H9 (cell line): ENCODE measurements around the gene NR3C2. TPM values are rescaled to one million over a fixed set of nuclear protein-coding genes. Genes with fewer than 3 reads are reported as not detected.

Source experiments
- DNase-seq: peaks from one replicate; pipeline ENCODE4 v3.0.0-alpha.2; 2017
- H2AFZ ChIP-seq: one replicate; pipeline ENCODE4 v1.6.1; 2013; ENCODE audit warnings: mild to moderate bottlenecking, low read length, control low read depth, moderate library complexity
- H2AK5ac ChIP-seq: 2 replicates; pipeline ENCODE4 v1.6.1; 2013; ENCODE audit warnings: low read length, control low read depth, mixed read lengths; ENCODE audit not compliant: insufficient read length
- H2BK120ac ChIP-seq: one replicate; pipeline ENCODE4 v1.6.1; 2013; ENCODE audit warnings: low read depth, mild to moderate bottlenecking, low read length, control low read depth, inconsistent platforms; ENCODE audit not compliant: poor library complexity, severe bottlenecking
- H2BK12ac ChIP-seq: 2 replicates; pipeline ENCODE4 v1.6.1; 2013; ENCODE audit warnings: low read length, control low read depth, mixed read lengths, low read depth; ENCODE audit not compliant: insufficient read length
- H2BK15ac ChIP-seq: 2 replicates; pipeline ENCODE4 v1.6.1; 2013; ENCODE audit warnings: low read depth, low read length, control low read depth
- H2BK20ac ChIP-seq: one replicate; pipeline ENCODE4 v1.6.1; 2013; ENCODE audit warnings: low read depth, mild to moderate bottlenecking, low read length, control low read depth, inconsistent platforms; ENCODE audit not compliant: poor library complexity, severe bottlenecking
- H2BK5ac ChIP-seq: 2 replicates; pipeline ENCODE4 v1.6.1; 2013; ENCODE audit warnings: low read length, control low read depth, mixed read lengths; ENCODE audit not compliant: insufficient read length
- H3K14ac ChIP-seq: 2 replicates; pipeline ENCODE4 v1.6.1; 2013; ENCODE audit warnings: low read length, control low read depth; ENCODE audit not compliant: insufficient read depth
- H3K18ac ChIP-seq: 2 replicates; pipeline ENCODE4 v1.6.1; 2013; ENCODE audit warnings: low read depth, mild to moderate bottlenecking, mixed read lengths, low read length, control low read depth; ENCODE audit not compliant: insufficient read length
- H3K23ac ChIP-seq: 2 replicates; pipeline ENCODE4 v1.6.1; 2013; ENCODE audit warnings: low read length, control low read depth, mixed read lengths, low read depth; ENCODE audit not compliant: insufficient read length
- H3K23me2 ChIP-seq: 2 replicates; pipeline ENCODE4 v1.6.1; 2013; ENCODE audit warnings: low read depth, mild to moderate bottlenecking, mixed read lengths, low read length, control low read depth; ENCODE audit not compliant: insufficient read length, poor library complexity, severe bottlenecking
- H3K27ac ChIP-seq: 2 replicates; pipeline ENCODE4 v1.5.1; 2013; ENCODE audit warnings: low read length, control low read depth, mixed read lengths, low read depth; ENCODE audit not compliant: insufficient read length
- H3K27me3 ChIP-seq: 2 replicates; pipeline ENCODE4 v1.6.1; 2013; ENCODE audit warnings: low read length, control low read depth, inconsistent platforms; ENCODE audit not compliant: insufficient read depth
- H3K4ac ChIP-seq: 2 replicates; pipeline ENCODE4 v1.6.1; 2013; ENCODE audit warnings: low read depth, mild to moderate bottlenecking, control low read depth, inconsistent platforms, low read length, moderate library complexity
- H3K4me1 ChIP-seq: 2 replicates; pipeline ENCODE4 v1.6.1; 2013; ENCODE audit warnings: low read length, control low read depth, inconsistent platforms; ENCODE audit not compliant: insufficient read depth
- H3K4me2 ChIP-seq: 2 replicates; pipeline ENCODE4 v1.6.1; 2013; ENCODE audit warnings: low read length, control low read depth, mixed read lengths; ENCODE audit not compliant: insufficient read length, insufficient read depth
- H3K56ac ChIP-seq: 2 replicates; pipeline ENCODE4 v1.6.1; 2013; ENCODE audit warnings: low read depth, mild to moderate bottlenecking, mixed read lengths, low read length, control low read depth; ENCODE audit not compliant: insufficient read length
- H3K79me1 ChIP-seq: 2 replicates; pipeline ENCODE4 v1.6.1; 2013; ENCODE audit warnings: low read depth, mild to moderate bottlenecking, moderate library complexity, low read length, control low read depth, inconsistent platforms; ENCODE audit not compliant: insufficient read depth, poor library complexity, severe bottlenecking
- H3K79me2 ChIP-seq: 2 replicates; pipeline ENCODE4 v1.6.1; 2013; ENCODE audit warnings: low read length, control low read depth, inconsistent platforms; ENCODE audit not compliant: insufficient read depth
- H3K9ac ChIP-seq: 2 replicates; pipeline ENCODE4 v1.6.1; 2013; ENCODE audit warnings: low read length, control low read depth, mixed read lengths; ENCODE audit not compliant: insufficient read length; ENCODE audit errors: extremely low read depth
- H3K9me3 ChIP-seq: one replicate; pipeline ENCODE4 v1.6.1; 2013; ENCODE audit warnings: low read depth, low read length, inconsistent platforms; ENCODE audit not compliant: control insufficient read depth
- H3T11ph ChIP-seq: one replicate; pipeline ENCODE4 v1.6.1; 2013; ENCODE audit warnings: mild to moderate bottlenecking, low read length, control low read depth, inconsistent platforms
- H4K20me1 ChIP-seq: one replicate; pipeline ENCODE4 v1.6.1; 2013; ENCODE audit not compliant: control insufficient read depth, insufficient read length, insufficient read depth
- H4K5ac ChIP-seq: 2 replicates; pipeline ENCODE4 v1.6.1; 2013; ENCODE audit warnings: low read depth, mild to moderate bottlenecking, mixed read lengths, low read length, control low read depth; ENCODE audit not compliant: insufficient read length
- H4K8ac ChIP-seq: replicated peaks from 2 replicates; pipeline ENCODE4 v1.6.1; 2013; ENCODE audit warnings: low read length, control low read depth, mixed read lengths, low read depth; ENCODE audit not compliant: insufficient read length
- H4K91ac ChIP-seq: 2 replicates; pipeline ENCODE4 v1.6.1; 2013; ENCODE audit warnings: low read depth, mild to moderate bottlenecking, moderate library complexity, mixed read lengths, low read length, control low read depth; ENCODE audit not compliant: insufficient read length
- H3K27ac Mint-ChIP-seq, 3 experiments: 2 replicates in 2 of 3; 3 replicates in 1 of 3; pipeline ENCODE4 v1.8.0; 2020 to 2021; ENCODE audit warnings: mixed read lengths in 3 of 3, mild to moderate bottlenecking in 1 of 3, moderate library complexity in 1 of 3
- H3K27me3 Mint-ChIP-seq: 2 replicates; pipeline ENCODE4 v1.8.0; 2021; ENCODE audit warnings: low read depth, mild to moderate bottlenecking, moderate library complexity, mixed read lengths
- H3K36me3 Mint-ChIP-seq, 3 experiments: 2 replicates in 2 of 3; 3 replicates in 1 of 3; pipeline ENCODE4 v1.8.0; 2020 to 2021; ENCODE audit warnings: low read depth in 3 of 3, mixed read lengths in 3 of 3; ENCODE audit not compliant: insufficient read depth in 1 of 3
- H3K4me1 Mint-ChIP-seq, 2 experiments: 2 replicates each; pipeline ENCODE4 v1.8.0; 2020; ENCODE audit warnings: mixed read lengths in 2 of 2
- H3K4me3 Mint-ChIP-seq, 2 experiments: 2 replicates in 1 of 2; 3 replicates in 1 of 2; pipeline ENCODE4 v1.8.0; 2020 to 2021; ENCODE audit warnings: mild to moderate bottlenecking in 2 of 2, mixed read lengths in 2 of 2, moderate library complexity in 1 of 2
- H3K9me3 Mint-ChIP-seq, 2 experiments: 2 replicates in 1 of 2; 3 replicates in 1 of 2; pipeline ENCODE4 v1.8.0; 2020; ENCODE audit warnings: mild to moderate bottlenecking in 2 of 2, mixed read lengths in 2 of 2, moderate library complexity in 1 of 2
- WGBS: extraction: QIAGEN DNeasy Blood & Tissue Kit; methylation state at CpG from one replicate; pipeline ENCODE4 v1.1.7; 2013; ENCODE audit warnings: missing lambda C conversion rate, low lambda C conversion rate, mixed read lengths; ENCODE audit not compliant: insufficient read length; ENCODE audit errors: extremely low coverage; 5-methylcytosine and 5-hydroxymethylcytosine counted together
- total RNA-seq: library from RNA; stranded (reverse); gene quantifications from 2 replicates; pipeline ENCODE4 v1.2.1, GENCODE V29; 2021
- TF ChIP-seq, protein P1 (sequence below): fragments of 200-600 bp; sonication (generic); conservative IDR thresholded peaks from 3 replicates; pipeline ENCODE4 v1.8.0; 2021; ENCODE audit warnings: antibody characterized with exemption, mild to moderate bottlenecking

NR3C2 gene
- total RNA-seq, 1 experiment from 2014 or later: 1.4 TPM

DNA sequence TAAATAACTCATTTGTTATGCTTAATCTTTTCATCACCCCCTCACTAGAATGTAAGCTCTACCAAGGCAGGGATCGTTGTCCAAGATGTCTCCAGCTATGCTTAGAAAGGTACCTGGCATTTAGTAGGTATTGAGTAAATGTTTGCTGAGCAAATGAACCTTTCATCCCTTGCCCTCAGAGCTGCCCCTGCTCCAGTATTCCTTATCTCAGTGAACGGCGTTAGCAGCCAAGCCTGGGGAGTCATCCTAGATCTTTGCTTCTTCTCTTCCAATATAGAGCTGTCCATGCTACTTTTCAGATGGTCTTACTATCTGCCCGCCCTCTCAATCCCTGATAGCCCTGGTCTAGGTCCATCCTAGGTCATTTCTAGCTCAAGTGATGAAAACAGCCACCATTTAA is 188.4 kb downstream of the NR3C2 start:
- H2AFZ ChIP-seq: no peak overlapping the region

More for the DNA sequence above, 188.4 kb downstream of the NR3C2 start:
- Histone ChIP-seq H2BK15ac (no peak overlapping the region), H3K23me2 (no peaks in the 10 kb centered on the region), H2BK120ac (no peak overlapping the region), H4K5ac (no peak overlapping the region), H3K27me3 (no peaks in the 10 kb centered on the region), H3K9me3 (no peaks in the 10 kb centered on the region), H3K4ac (no peak overlapping the region), H3K4me1 (peaks cover 3% of the 10 kb centered on the region; the same call in 1 of the 2 replicates), H3K79me2 (no peaks in the 10 kb centered on the region), H2BK20ac (no peak overlapping the region), H3K9ac (no peak overlapping the region), H4K8ac (no peak overlapping the region), H4K91ac (no peak overlapping the region), H4K20me1 (no peaks in the 10 kb centered on the region), H3K4me2 (no peak overlapping the region), H2AK5ac (no peak overlapping the region), H3K56ac (no peak overlapping the region), H2BK12ac (no peak overlapping the region), H3K14ac (no peak overlapping the region), H3K18ac (no peak overlapping the region), H3T11ph (no peak overlapping the region), H2BK5ac (no peak overlapping the region), H3K27ac (no peak overlapping the region), H3K79me1 (no peaks in the 10 kb centered on the region), H3K23ac (no peak overlapping the region)
- TF ChIP-seq, protein P1, sequence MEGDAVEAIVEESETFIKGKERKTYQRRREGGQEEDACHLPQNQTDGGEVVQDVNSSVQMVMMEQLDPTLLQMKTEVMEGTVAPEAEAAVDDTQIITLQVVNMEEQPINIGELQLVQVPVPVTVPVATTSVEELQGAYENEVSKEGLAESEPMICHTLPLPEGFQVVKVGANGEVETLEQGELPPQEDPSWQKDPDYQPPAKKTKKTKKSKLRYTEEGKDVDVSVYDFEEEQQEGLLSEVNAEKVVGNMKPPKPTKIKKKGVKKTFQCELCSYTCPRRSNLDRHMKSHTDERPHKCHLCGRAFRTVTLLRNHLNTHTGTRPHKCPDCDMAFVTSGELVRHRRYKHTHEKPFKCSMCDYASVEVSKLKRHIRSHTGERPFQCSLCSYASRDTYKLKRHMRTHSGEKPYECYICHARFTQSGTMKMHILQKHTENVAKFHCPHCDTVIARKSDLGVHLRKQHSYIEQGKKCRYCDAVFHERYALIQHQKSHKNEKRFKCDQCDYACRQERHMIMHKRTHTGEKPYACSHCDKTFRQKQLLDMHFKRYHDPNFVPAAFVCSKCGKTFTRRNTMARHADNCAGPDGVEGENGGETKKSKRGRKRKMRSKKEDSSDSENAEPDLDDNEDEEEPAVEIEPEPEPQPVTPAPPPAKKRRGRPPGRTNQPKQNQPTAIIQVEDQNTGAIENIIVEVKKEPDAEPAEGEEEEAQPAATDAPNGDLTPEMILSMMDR: no peak
- WGBS: no CpG with 5 or more reads among the region's 4 CpGs
- H3K27me3 Mint-ChIP-seq: no peaks in the 10 kb centered on the region
- DNase-seq: no peak
- no peak overlapping the region for H3K4me3 Mint-ChIP-seq
- no peaks in the 10 kb centered on the region; a peak in 1 of 5 replicates for H3K9me3 Mint-ChIP-seq
- 0 out of 7 replicates have a peak overlapping the region, but pooled peaks of 1 of the 3 experiments have one; percentile 2 for H3K27ac Mint-ChIP-seq
- H3K36me3 Mint-ChIP-seq: no peaks in the 10 kb centered on the region
- H3K4me1 Mint-ChIP-seq: peaks cover 3 to 10% of the 10 kb centered on the region in 2 experiments
